ENCODE results near the gene TAPBPL.

The TAPBPL gene

DNA sequence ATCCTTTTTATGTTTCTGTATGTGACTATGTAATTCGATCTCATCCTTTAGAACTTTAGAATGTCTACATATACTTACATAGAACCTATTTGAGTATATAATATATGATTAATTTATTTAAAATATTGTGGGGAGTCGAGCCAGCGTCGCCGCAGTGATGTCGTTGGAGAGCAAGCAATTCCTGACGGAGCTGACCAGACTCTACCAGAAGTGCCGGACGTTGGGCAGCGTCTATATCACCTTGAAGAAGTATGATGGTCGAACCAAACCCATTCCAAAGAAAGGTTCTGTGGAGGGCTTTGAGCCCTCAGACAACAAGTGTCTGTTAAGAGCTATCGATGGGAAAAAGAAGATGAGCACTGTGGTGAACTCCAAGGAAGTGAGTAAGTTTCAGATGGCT is 13.5 kb upstream of the TAPBPL start:
- DNase-seq (ENCODE audit: low read depth): no peak
- H3K4me3 ChIP-seq (ENCODE audit: low read depth, low read length): no peak overlapping the region

DNA sequence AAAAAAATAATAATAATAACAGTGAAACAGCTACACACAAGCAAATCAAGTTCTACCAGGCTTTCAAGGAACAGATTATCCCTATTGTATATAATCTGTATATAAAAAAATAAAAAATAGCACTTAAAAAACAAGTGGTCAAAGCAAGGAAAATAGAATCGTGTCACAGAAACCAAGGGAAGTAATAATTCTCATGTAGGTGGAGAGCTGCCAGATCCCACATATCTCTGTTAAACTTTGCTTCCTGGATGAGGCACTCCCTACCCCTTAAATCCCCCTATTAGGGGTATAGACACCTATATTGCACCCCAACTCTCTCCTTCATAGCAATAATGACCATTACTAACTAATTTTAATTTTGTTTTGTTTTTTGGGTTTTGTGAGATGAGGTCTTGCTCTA is 11.5 kb upstream of the TAPBPL start:
- TF ChIP-seq, protein P1, sequence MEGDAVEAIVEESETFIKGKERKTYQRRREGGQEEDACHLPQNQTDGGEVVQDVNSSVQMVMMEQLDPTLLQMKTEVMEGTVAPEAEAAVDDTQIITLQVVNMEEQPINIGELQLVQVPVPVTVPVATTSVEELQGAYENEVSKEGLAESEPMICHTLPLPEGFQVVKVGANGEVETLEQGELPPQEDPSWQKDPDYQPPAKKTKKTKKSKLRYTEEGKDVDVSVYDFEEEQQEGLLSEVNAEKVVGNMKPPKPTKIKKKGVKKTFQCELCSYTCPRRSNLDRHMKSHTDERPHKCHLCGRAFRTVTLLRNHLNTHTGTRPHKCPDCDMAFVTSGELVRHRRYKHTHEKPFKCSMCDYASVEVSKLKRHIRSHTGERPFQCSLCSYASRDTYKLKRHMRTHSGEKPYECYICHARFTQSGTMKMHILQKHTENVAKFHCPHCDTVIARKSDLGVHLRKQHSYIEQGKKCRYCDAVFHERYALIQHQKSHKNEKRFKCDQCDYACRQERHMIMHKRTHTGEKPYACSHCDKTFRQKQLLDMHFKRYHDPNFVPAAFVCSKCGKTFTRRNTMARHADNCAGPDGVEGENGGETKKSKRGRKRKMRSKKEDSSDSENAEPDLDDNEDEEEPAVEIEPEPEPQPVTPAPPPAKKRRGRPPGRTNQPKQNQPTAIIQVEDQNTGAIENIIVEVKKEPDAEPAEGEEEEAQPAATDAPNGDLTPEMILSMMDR (IDR thresholded peaks at IDR 0.05; ENCODE audit: low read depth, low read length, missing control alignments): no peak
- H3K4me3 ChIP-seq (ENCODE audit: low read depth, low read length): no peak overlapping the region
- no peak for DNase-seq (ENCODE audit: low read depth)

More for the DNA sequence above, 13.5 kb upstream of the TAPBPL start:
- TF ChIP-seq, protein P1 (IDR thresholded peaks at IDR 0.05; ENCODE audit: low read depth, low read length, missing control alignments): no peak

DNA sequence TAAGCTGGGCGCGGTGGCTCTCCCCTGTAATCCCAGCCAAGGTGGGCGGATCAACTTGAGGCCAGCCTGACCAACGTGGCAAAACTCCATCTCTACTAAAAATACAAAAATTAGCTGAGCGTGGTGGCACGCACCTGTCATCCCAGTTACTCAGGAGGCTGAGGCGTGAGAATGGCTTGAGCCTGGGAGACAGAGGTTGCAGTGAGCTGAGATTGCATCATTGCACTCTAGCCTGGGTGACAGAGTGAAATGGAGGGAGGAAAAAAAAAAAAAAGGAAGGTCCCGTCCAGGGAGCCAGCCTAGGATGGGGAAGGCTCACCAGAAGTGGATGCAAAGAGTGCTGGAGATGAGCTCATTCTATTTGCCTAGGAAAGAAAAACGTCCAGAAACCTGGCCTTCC is 9.0 kb upstream of the TAPBPL start:
- TF ChIP-seq, protein P1 (IDR thresholded peaks at IDR 0.05; ENCODE audit: low read depth, low read length, missing control alignments): no peak
- DNase-seq (ENCODE audit: low read depth): no peak
- H3K4me3 ChIP-seq (ENCODE audit: low read depth, low read length): peak overlapping the region; percentile 18

DNA sequence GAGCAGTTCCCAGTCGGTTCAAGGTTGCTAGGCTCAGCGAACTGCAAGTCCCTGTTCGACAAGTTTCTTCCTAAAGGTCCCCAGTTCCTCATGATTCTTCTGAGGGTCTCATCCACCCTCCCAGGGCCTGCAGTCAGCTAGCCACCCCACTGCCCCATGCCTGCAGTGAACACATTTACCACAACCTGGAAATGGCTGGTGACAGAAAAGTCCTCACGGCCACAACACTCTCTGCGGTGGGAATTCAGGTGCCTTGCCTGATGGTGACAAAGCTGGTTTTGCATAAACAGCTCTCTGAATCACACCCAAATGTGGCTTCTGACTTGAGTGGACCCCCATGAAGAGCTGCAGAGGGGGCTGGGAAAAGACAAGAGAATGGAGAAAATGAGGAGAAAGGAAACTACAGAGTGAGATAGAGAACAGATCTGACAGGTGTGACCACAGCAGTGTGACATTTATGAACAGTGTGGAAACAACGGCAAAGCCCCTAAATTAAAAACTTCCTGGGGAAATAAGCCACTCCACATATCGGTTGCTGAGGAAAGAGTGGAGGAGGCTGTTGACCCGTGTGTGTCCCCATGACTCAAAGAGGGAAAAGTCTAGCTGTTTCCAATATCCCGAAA is 8.4 kb upstream of the TAPBPL start:
- peak overlapping the region; percentile 18 for H3K4me3 ChIP-seq (ENCODE audit: low read depth, low read length)
- TF ChIP-seq, protein P1 (IDR thresholded peaks at IDR 0.05; ENCODE audit: low read depth, low read length, missing control alignments): no peak
- DNase-seq (ENCODE audit: low read depth): peak; percentile 82

DNA sequence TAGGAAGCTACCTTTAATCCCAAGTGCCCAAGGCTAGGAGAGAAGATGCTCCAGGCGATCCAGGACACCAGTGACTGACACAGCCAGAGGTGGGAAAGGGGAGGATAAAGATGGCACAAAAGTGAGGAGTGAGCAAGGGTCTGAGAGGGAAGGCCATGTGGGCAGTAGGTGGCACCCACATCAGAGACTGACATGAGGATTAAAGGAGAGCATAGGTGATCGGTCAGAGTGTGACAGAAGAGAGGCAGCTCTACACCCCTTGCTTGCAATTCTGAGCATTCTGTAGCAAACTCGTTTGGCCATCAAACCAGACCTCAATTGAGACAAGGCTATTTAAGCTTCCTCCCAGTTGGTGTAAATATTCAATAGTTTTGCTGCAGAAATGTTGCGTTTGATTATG is 7.8 kb upstream of the TAPBPL start:
- H3K4me3 ChIP-seq (ENCODE audit: low read depth, low read length): peak overlapping the region; percentile 18
- no peak for DNase-seq (ENCODE audit: low read depth)
- TF ChIP-seq, protein P1 (IDR thresholded peaks at IDR 0.05; ENCODE audit: low read depth, low read length, missing control alignments): no peak

DNA sequence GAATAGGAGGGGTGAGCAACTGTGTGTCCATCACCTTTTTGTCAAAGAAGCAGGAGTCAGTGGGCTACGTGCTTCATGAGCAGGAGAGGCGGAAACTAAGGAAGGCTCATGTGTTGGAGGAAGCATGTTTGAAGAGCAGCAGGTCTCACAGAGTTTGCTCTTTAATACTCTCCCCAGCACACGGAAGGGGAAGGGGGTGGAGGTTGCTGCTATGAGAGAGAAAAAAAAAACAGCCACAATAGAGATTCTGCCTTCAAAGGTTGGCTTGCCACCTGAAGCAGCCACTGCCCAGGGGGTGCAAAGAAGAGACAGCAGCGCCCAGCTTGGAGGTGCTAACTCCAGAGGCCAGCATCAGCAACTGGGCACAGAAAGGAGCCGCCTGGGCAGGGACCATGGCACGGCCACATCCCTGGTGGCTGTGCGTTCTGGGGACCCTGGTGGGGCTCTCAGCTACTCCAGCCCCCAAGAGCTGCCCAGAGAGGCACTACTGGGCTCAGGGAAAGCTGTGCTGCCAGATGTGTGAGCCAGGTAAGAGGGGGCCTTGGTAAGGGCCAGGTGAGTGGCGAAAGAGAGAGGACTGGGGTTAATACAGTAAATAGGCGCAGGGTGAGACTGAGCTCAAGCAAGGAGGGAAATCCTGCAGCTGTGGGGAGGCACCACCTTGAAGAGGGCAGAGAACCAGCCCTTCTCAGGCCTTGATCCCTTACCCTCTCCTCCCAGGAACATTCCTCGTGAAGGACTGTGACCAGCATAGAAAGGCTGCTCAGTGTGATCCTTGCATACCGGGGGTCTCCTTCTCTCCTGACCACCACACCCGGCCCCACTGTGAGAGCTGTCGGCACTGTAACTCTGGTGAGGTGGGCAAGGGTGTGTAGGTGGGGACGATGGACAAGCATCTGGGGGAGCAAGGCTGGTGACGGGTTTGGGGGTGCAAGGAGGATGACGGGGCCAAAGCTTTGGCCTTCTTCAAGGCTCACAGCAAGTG is 6.8 kb upstream of the TAPBPL start, which contains the start of gene CD27:
Gene CD27 (plus strand): TSS at position 252 of the 985 bp plus-strand sequence. CDS start 141 bp downstream, at position 393.
- TF ChIP-seq, protein P1 (IDR thresholded peaks at IDR 0.05; ENCODE audit: low read depth, low read length, missing control alignments): no peak
- DNase-seq (ENCODE audit: low read depth): no peak
- peak within 1 kb of the TSS; percentile 71 for H3K4me3 ChIP-seq (ENCODE audit: low read depth, low read length)

Measured in GM12864 (cell line).